ENCODE results near the gene STOML1. TPM values are rescaled to one million over a fixed set of nuclear protein-coding genes. Genes with fewer than 3 reads are reported as not detected.

STOML1 gene
- total RNA-seq, 4 donors from 2014 or later, result 10.9 to 25.8 (median 18.2) TPM

DNA sequence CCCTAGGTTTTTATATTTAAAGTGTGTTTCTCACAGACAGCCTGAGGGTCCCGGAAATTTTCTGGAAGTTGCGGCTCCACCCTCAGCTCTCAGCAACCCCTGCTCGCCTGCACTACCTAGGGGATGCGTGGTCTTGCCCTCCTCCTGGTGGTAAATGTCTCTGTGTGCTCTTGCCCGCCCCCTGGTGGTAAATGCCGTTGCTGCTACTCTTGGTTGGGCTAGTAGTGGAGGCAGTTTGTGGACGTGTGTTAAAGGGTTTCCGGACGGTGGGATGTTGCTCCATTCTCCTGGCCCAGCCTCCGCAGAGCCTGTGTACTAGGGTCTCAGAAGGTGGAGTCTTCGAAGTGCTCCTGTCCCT lies 27.4 kb downstream of the STOML1 start:
- no peak for TF ChIP-seq CTCF (IDR thresholded peaks at IDR 0.05; ENCODE audit: low read depth)

- no peak for TF ChIP-seq CTCF (IDR thresholded peaks at IDR 0.05; ENCODE audit: low read depth)
Observed at GRCh38 chr15:73962433-73962832, 29.7 kb downstream of the STOML1 start.

DNA sequence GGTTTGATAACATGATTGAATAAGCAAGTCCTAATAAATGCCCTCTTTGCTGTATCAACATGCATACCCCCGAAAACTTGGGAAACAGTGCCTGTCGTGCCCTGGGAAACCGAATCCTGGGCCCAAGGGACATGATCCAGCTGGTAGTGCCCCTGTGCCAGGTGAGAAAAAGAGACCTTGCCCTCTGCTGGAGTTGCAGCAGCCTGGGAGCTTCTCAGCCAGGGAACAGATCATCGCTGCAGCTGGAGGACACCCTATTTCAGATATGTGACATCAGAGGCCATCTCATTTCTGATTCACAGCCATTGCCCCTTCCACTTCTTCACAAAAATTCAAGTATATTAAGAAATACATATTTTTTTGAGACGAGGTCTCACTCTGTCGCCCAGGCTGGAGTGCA lies 32.3 kb downstream of the STOML1 start:
- TF ChIP-seq CTCF (IDR thresholded peaks at IDR 0.05; ENCODE audit: low read depth), result no peak

GRCh38 chr15:73959012-73959581 lies 33.0 kb downstream of the STOML1 start:
- no peak for TF ChIP-seq CTCF (IDR thresholded peaks at IDR 0.05; ENCODE audit: low read depth)

DNA sequence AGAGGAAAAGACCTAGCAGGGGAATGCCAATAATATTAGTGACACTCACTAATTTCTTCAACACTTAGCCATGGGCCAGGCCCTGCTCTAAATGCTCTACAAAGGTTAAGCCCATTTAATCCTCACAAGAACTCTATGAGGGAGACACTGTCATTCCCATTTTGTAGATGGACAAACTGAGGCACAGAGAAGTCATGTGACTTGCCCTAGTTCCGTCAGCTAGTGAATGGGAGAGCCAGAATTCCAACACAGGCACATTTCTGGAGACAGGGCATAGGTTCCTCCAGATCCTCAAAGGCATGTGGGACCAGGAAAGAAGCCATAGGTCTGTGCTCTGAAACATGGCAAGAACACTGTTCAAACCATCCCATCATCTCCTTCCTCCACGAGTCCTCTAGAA lies 34.3 kb downstream of the STOML1 start:
- no peak for TF ChIP-seq CTCF (IDR thresholded peaks at IDR 0.05; ENCODE audit: low read depth)

DNA sequence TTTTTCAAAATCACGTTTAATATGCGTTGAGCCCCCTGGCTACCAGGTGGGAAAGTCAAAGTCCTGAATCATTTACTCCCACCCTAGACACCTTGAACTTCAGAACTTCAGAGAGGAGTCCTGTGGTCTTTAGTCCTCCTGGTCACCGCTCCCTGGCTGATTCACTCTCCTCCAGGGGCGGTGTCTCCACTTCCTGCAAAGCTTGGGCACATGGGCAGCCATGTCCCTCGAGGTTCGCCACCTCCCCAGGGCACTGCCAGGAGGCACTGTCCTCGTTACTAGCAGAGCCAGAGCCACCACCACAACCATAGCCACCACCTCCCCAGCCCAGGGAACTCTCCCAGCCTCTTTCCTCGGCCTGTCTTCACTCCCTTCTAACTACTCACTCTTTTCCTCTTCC lies 34.8 kb downstream of the STOML1 start:
- TF ChIP-seq CTCF (IDR thresholded peaks at IDR 0.05; ENCODE audit: low read depth), result no peak

- TF ChIP-seq CTCF (IDR thresholded peaks at IDR 0.05; ENCODE audit: low read depth), result no peak
Observed at GRCh38 chr15:73956743-73957135, 35.4 kb downstream of the STOML1 start.

Data from subcutaneous adipose tissue (tissue), 4 donors.